Keratinocyte (primary cell): ENCODE results near the gene INPP5E. TPM values are rescaled to one million over a fixed set of nuclear protein-coding genes. Genes with fewer than 3 reads are reported as not detected.

Source experiments
- DNase-seq: peaks from one replicate; pipeline ENCODE4 v3.0.0-alpha.2; 2011; ENCODE audit warnings: low read depth, missing footprints, low spot score
- FAIRE-seq: peaks from 2 replicates; lab custom pipeline; 2011; peaks lifted over from hg19 to GRCh38; lab: Jason Lieb, UNC
- H2AFZ ChIP-seq: 2 replicates; pipeline ENCODE4 v1.6.0; 2012; ENCODE audit warnings: low read length, control low read depth, inconsistent platforms; ENCODE audit not compliant: control insufficient read depth
- H3K27ac ChIP-seq: 2 replicates; pipeline ENCODE4 v1.5.1; 2011; ENCODE audit warnings: low read length; ENCODE audit not compliant: control insufficient read depth, insufficient read depth
- H3K27me3 ChIP-seq: 3 replicates; pipeline ENCODE4 v1.6.0; 2011; ENCODE audit warnings: low read length; ENCODE audit not compliant: control insufficient read depth, insufficient read depth; ENCODE audit errors: extremely low read depth
- H3K36me3 ChIP-seq, 2 experiments: 2 replicates in 1 of 2; 3 replicates in 1 of 2; pipeline ENCODE4 v1.5.1; 2011; ENCODE audit warnings: low read length in 2 of 2, mild to moderate bottlenecking in 1 of 2; ENCODE audit not compliant: control insufficient read depth in 2 of 2, insufficient read depth in 2 of 2; ENCODE audit errors: extremely low read depth in 1 of 2
- H3K4me1 ChIP-seq: 3 replicates; pipeline ENCODE4 v1.5.1; 2011; ENCODE audit warnings: low read length; ENCODE audit not compliant: control insufficient read depth, insufficient read depth; ENCODE audit errors: extremely low read depth
- H3K4me2 ChIP-seq: 3 replicates; pipeline ENCODE4 v1.6.0; 2011; ENCODE audit warnings: low read depth, low read length; ENCODE audit not compliant: control insufficient read depth, insufficient read depth; ENCODE audit errors: extremely low read depth
- H3K4me3 ChIP-seq, 3 experiments: fragments of 200-600 bp in 1 of 3; sonication (generic) in 1 of 3; 2 replicates in 2 of 3; 3 replicates in 1 of 3; pipeline ENCODE4 v1.5.1; 2011 to 2016; ENCODE audit warnings: low read length in 3 of 3, mild to moderate bottlenecking in 3 of 3, control low read depth in 2 of 3, inconsistent platforms in 1 of 3, low read depth in 1 of 3, mixed read lengths in 1 of 3, mixed run types in 1 of 3, moderate library complexity in 1 of 3; ENCODE audit not compliant: control insufficient read depth in 2 of 3, insufficient read depth in 2 of 3; ENCODE audit errors: extremely low read depth in 1 of 3
- H3K79me2 ChIP-seq: 2 replicates; pipeline ENCODE4 v1.6.0; 2012; ENCODE audit warnings: low read length; ENCODE audit not compliant: control insufficient read depth, insufficient read depth
- H3K9ac ChIP-seq: 3 replicates; pipeline ENCODE4 v1.6.0; 2011; ENCODE audit warnings: low read length; ENCODE audit not compliant: control insufficient read depth, insufficient read depth; ENCODE audit errors: extremely low read depth
- H3K9me1 ChIP-seq: 3 replicates; pipeline ENCODE4 v1.6.0; 2011; ENCODE audit warnings: low read length; ENCODE audit not compliant: control insufficient read depth, insufficient read depth; ENCODE audit errors: extremely low read depth
- H3K9me3 ChIP-seq: 2 replicates; pipeline ENCODE4 v1.5.1; 2012; ENCODE audit warnings: low read depth, low read length; ENCODE audit not compliant: control insufficient read depth
- H4K20me1 ChIP-seq: 3 replicates; pipeline ENCODE4 v1.6.0; 2011; ENCODE audit warnings: low read length; ENCODE audit not compliant: control insufficient read depth, insufficient read depth; ENCODE audit errors: extremely low read depth
- CTCF ChIP-seq, 3 experiments: IDR thresholded peaks in 1 of 3; conservative IDR thresholded peaks in 1 of 3; optimal IDR thresholded peaks in 1 of 3; 2 replicates in 2 of 3; 3 replicates in 1 of 3; pipeline versions ENCODE3 to v1.5.1; 2011; ENCODE audit warnings: low read length in 3 of 3, mild to moderate bottlenecking in 3 of 3, moderate library complexity in 2 of 3, control low read depth in 1 of 3, inconsistent platforms in 1 of 3; ENCODE audit not compliant: insufficient read depth in 2 of 3; ENCODE audit errors: extremely low read depth in 1 of 3
- EZH2 ChIP-seq: IDR thresholded peaks from one replicate; pipeline ENCODE4 v1.6.1; 2012; ENCODE audit warnings: inconsistent platforms, mild to moderate bottlenecking, low read length, moderate library complexity
- dilution Hi-C: fragments of 300-500 bp; cut with MboI; formaldehyde crosslinking; loops from one replicate; pipeline ENCODE4 v1.7.0; 2020; ENCODE audit warnings: low sequenced_read_pairs; ENCODE audit not compliant: extremely low pct_ligation_motif_present
- polyA plus RNA-seq, 5 experiments: library from polyadenylated mRNA; depleted of rRNA in 3 of 5; stranded (reverse) in 3 of 5; stranded (forward) in 1 of 5; unstranded in 1 of 5; fragments of >200 nt; gene quantifications; 1 replicate in 1 of 5; 2 replicates in 3 of 5; 3 replicates in 1 of 5; pipeline versions ENCODE4 v1.2.1 to v1.2.3, GENCODE V29; 2011 to 2012; ENCODE audit warnings: missing spikeins in 2 of 5, low read depth in 1 of 5, low replicate concordance in 1 of 5

INPP5E gene
- polyA plus RNA-seq, 1 donor (not counting 4 experiments of a cell fraction or from before 2014, with no cell fraction given) = 4.4 TPM

GRCh38 chr9:136424750-136425362, 14.8 kb downstream of the INPP5E start:
- Histone ChIP-seq H3K27ac (no peak overlapping the region), H3K9me1 (no peaks in the 10 kb centered on the region), H3K36me3 (peaks cover 22 to 23% of the 10 kb centered on the region in 2 experiments), H3K79me2 (no peaks in the 10 kb centered on the region), H3K4me1 (no peaks in the 10 kb centered on the region), H3K27me3 (no peaks in the 10 kb centered on the region), H3K4me3 (no peak overlapping the region), H3K9ac (no peak overlapping the region), H3K4me2 (no peak overlapping the region), H4K20me1 (no peaks in the 10 kb centered on the region), H2AFZ (no peak overlapping the region), H3K9me3 (no peaks in the 10 kb centered on the region)
- FAIRE-seq (no peak), DNase-seq (no peak)
- TF ChIP-seq EZH2 = no peak
- dilution Hi-C loops = no loop called here

DNA sequence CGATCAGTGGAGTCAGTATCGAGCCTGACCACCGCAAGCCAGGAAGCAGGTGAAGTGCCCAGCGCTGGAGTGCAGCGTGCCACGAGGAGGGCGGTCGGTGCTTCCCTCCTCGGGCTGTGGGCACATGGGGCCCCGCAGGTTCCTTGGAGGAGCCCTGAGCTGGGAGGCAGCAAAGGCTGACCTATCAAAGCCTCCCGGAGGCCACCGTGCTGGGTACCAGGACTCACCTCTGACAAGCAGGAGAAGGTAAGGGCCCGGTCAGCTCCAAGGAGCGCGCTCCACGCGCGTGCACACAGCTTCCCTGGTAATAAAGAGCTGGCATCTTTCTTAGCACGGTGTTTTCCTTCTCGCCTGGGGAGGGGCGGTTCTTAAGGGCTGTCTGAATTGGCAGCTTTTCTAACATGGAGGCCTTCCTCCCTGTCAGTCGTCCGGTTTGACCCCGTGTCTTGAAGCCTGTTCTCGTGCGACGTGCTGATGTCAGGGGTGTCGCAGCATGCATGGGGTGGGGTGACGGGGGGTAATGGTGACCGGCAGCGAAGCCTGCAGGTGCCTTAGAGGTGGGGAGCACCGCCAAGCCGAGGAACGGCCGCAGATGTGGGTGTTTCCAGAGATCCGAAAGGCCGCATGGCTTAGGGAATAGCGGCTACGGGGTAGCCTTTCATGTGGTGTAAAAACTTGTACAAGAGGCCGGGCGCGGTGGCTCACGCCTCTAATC, 16.1 kb downstream of the INPP5E start:
- no peak for DNase-seq
- H3K27me3 ChIP-seq = no peaks in the 10 kb centered on the region
- no peak overlapping the region for H3K9ac ChIP-seq
- H3K9me3 ChIP-seq = no peaks in the 10 kb centered on the region
- TF ChIP-seq CTCF (optimal IDR thresholded peaks at IDR 0.05 in 1 of 3, IDR thresholded peaks at IDR 0.05 in 1 of 3, conservative IDR thresholded peaks at IDR 0.05 in 1 of 3; ENCODE audit: extremely low read depth in 1 of 3, insufficient read depth in 2 of 3, low read length in 3 of 3) (no peak), EZH2 (no peak)
- H3K4me2 ChIP-seq = no peak overlapping the region
- H3K79me2 ChIP-seq = no peaks in the 10 kb centered on the region
- H3K4me1 ChIP-seq = no peaks in the 10 kb centered on the region
- H3K27ac ChIP-seq = no peak overlapping the region
- FAIRE-seq = no peak
- H4K20me1 ChIP-seq = no peaks in the 10 kb centered on the region
- H3K9me1 ChIP-seq = no peaks in the 10 kb centered on the region
- dilution Hi-C loops = no loop called here
- no peak overlapping the region for H2AFZ ChIP-seq
- H3K36me3 ChIP-seq = peaks cover 21 to 29% of the 10 kb centered on the region in 2 experiments
- no peak overlapping the region for H3K4me3 ChIP-seq
